GM12878 (cell line): ENCODE results near the gene ZCCHC24.

Experiments
- CBX3 ChIP-seq: fragments of 200-600 bp; sonication (generic); IDR thresholded peaks from 2 replicates; pipeline ENCODE4 v1.6.1; 2016; ENCODE audit warnings: low read depth, borderline replicate concordance
- TF ChIP-seq, protein P1 (sequence below), 3 experiments: IDR thresholded peaks in 2 of 3; conservative IDR thresholded peaks in 1 of 3; 2 replicates each; pipeline ENCODE4 v1.5.1; 2011; ENCODE audit warnings: low read depth in 3 of 3, low read length in 3 of 3, mild to moderate bottlenecking in 3 of 3, control low read depth in 2 of 3, moderate library complexity in 2 of 3, inconsistent platforms in 1 of 3, mixed read lengths in 1 of 3; ENCODE audit not compliant: control insufficient read depth in 2 of 3, insufficient read depth in 1 of 3; ENCODE audit errors: extremely low read depth in 1 of 3

DNA sequence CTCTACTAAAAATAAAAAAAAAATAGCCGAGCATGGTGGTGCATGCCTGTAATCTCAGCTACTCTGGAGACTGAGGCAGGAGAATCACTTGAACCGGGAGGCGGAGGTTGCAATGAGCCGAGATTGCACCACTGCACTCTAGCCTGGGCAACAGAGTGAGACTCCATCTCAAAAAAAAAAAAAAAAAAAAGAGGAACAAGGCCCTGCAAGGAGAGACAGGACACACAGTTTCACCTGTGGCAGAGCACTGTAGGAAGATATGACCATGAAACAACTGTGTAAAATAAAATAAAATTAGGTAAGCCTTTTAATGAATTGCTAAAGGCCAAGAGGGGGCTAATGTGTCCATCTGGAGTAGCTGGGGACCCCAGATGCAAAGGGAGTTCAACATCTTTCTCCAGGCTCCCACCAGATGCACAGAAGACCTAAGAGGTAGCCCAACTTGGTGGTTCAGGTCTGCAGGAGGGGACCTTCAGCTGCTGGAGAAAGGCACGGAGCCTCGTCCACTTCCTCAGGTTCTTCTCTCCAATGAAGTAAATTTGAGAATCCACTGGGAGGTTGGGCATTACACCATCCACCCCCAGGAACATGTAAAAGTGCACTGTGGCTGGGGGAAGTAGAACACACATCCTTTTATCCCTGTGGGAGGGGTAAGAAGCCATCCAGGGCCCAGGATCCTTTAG, 85.5 kb downstream of the ZCCHC24 start:
- no peak for TF ChIP-seq CBX3
- TF ChIP-seq, protein P1, sequence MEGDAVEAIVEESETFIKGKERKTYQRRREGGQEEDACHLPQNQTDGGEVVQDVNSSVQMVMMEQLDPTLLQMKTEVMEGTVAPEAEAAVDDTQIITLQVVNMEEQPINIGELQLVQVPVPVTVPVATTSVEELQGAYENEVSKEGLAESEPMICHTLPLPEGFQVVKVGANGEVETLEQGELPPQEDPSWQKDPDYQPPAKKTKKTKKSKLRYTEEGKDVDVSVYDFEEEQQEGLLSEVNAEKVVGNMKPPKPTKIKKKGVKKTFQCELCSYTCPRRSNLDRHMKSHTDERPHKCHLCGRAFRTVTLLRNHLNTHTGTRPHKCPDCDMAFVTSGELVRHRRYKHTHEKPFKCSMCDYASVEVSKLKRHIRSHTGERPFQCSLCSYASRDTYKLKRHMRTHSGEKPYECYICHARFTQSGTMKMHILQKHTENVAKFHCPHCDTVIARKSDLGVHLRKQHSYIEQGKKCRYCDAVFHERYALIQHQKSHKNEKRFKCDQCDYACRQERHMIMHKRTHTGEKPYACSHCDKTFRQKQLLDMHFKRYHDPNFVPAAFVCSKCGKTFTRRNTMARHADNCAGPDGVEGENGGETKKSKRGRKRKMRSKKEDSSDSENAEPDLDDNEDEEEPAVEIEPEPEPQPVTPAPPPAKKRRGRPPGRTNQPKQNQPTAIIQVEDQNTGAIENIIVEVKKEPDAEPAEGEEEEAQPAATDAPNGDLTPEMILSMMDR (IDR thresholded peaks at IDR 0.05 in 2 of 3, conservative IDR thresholded peaks at IDR 0.05 in 1 of 3; ENCODE audit: control insufficient read depth in 2 of 3, extremely low read depth in 1 of 3, insufficient read depth in 1 of 3, low read depth in 3 of 3, low read length in 3 of 3) = no peak
